NB4 (cell line): ENCODE results near the gene DDX54.

Experiments used
- DNase-seq: peaks from one replicate; pipeline ENCODE4 v3.0.0; 2010; ENCODE audit warnings: low read depth
- H3K4me3 ChIP-seq: one replicate; pipeline ENCODE4 v1.5.1; 2011; ENCODE audit warnings: mild to moderate bottlenecking, low read depth, low read length, moderate library complexity
- MYC ChIP-seq: IDR thresholded peaks from 2 replicates; pipeline ENCODE4 v1.6.1; 2011; ENCODE audit warnings: low read depth, low read length
- POLR2A ChIP-seq: IDR thresholded peaks from 2 replicates; pipeline ENCODE4 v1.6.1; 2011; ENCODE audit warnings: mild to moderate bottlenecking; ENCODE audit not compliant: insufficient read length; ENCODE audit errors: extremely low read depth
- TF ChIP-seq, protein P1 (sequence below): IDR thresholded peaks from 2 replicates; pipeline ENCODE4 v1.6.1; 2011; ENCODE audit warnings: low read depth, low read length
- TF ChIP-seq, protein P2 (sequence below): IDR thresholded peaks from one replicate; pipeline ENCODE4 v1.5.1; 2012; ENCODE audit warnings: low read depth, low read length

Gene DDX54

DNA sequence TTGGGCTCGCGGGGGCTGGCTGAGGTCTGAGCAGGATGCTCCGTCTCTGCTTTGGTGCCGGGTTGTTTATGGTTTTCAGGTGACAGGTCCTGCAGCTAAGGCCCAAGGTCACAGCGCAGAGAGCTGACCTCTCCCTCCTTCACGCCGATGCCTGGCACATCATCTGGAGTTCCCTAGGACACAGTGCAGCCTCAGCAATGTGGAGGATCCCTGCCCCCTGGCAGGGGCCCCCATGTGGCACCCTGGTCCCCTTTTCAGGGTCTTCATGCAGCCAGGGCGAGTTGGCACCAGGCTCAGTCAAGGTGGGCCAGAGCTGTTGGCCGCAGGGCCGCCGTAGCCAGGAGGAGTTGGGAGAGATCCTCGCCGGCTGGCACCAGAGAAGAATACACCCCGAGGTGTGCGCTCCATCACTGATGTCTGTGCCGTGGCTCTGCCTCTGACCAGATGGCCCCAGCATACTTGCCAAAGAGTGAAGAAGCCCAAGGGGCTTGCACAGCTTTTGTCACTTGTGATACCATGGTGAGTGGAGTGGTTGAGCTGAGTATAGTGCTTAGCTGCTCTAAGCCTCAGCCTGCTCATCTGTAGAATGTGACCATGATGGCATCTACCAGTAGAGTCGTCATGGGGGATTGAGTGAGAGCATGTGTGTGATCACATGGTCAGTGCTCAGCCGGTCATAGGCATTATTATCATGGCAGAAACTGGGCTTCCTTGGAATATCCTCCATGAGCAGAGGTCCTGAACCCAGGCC is 47.0 kb upstream of the DDX54 start:
- TF ChIP-seq, protein P1, sequence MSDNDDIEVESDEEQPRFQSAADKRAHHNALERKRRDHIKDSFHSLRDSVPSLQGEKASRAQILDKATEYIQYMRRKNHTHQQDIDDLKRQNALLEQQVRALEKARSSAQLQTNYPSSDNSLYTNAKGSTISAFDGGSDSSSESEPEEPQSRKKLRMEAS = no peak
- TF ChIP-seq POLR2A = no peak
- TF ChIP-seq MYC = no peak
- TF ChIP-seq, protein P2, sequence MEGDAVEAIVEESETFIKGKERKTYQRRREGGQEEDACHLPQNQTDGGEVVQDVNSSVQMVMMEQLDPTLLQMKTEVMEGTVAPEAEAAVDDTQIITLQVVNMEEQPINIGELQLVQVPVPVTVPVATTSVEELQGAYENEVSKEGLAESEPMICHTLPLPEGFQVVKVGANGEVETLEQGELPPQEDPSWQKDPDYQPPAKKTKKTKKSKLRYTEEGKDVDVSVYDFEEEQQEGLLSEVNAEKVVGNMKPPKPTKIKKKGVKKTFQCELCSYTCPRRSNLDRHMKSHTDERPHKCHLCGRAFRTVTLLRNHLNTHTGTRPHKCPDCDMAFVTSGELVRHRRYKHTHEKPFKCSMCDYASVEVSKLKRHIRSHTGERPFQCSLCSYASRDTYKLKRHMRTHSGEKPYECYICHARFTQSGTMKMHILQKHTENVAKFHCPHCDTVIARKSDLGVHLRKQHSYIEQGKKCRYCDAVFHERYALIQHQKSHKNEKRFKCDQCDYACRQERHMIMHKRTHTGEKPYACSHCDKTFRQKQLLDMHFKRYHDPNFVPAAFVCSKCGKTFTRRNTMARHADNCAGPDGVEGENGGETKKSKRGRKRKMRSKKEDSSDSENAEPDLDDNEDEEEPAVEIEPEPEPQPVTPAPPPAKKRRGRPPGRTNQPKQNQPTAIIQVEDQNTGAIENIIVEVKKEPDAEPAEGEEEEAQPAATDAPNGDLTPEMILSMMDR = no peak
- DNase-seq = no peak
- no peak overlapping the region for H3K4me3 ChIP-seq

DNA sequence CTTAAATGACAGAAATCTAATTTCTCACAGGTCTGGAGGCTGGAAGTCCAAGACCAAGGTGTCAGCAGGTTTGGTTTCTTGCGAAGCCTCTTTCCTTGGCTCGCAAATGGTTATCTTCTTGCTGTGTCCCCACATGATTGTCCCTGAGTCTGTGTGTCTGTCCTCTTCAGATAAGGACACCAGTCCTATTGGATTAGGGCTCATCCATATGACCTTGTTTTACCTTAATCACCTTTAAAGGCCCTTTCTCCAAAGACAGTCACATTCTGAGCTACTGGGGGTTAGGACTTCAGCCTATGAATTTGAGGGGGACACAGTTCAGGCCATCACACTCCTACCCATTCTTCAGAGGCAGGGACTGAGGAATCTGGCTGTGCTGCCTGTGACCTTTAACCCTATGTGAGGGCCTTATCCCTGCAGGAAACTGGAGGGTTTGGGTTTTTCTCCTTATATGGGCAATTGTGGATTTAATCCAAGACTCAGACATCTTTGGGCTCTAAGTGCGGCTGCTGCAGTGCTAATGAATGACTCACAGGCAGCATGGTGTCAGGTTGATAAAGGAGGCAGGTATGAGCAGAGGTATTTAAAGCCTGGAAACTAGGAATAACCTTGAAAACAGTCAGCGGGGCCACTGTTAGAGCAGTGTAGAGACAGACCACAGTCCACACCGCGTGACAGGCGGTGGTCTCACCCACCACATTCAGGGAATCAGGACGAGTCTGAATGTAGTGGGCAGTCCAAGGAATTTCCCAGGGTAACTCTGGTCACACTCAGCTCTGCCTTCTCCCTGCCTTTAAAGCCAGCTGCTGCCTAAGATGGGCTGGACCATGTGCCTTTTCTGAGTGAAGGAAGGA is 46.2 kb upstream of the DDX54 start:
- DNase-seq = no peak
- TF ChIP-seq, protein P1 = no peak
- TF ChIP-seq, protein P2 = no peak
- TF ChIP-seq MYC = no peak
- TF ChIP-seq POLR2A = no peak
- no peak overlapping the region for H3K4me3 ChIP-seq

DNA sequence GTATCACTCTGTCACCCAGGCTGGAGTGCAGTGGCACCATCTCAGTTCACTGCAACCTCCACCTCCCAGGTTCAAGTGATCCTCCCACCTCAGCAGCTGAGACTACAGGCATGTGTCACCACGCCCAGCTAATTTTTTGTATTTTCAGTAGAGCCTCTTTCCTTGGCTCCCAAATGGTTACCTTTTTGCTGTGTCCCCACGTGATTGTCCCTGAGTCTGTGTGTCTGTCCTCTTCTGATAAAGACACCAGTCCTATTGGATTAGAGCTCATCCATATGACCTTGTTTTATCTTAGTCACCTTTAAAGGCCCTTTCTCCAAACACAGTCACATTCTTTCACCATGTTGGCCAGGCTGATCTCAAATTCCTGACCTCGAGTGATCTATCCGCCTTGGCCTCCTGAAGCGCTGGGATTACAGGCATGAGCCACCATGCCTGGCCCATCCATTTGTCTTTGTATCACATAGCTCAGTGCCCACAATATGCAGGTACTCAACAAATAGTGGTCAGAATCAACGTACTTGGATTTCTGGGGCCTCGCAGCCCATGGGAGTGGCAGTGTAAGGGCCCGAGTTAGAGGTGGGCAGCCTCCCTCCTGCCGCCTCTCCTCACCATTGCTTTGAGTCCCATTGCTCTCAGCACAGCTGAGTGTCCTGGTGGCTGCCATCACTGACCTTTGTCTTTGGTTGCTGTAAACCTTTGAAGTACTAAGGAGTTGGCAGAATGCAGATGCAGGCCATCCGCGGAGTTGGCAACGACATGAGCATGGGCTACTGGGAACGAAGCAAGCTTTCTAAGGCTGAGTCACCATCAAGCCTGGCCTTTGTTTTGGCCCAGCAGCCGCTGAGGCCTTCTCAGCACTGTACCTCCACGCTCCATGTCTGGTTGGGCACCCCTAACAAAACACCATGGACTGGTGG is 45.3 kb upstream of the DDX54 start:
- TF ChIP-seq, protein P2 = no peak
- TF ChIP-seq POLR2A = no peak
- TF ChIP-seq MYC = no peak
- TF ChIP-seq, protein P1 = no peak
- DNase-seq = no peak
- no peak overlapping the region for H3K4me3 ChIP-seq

DNA sequence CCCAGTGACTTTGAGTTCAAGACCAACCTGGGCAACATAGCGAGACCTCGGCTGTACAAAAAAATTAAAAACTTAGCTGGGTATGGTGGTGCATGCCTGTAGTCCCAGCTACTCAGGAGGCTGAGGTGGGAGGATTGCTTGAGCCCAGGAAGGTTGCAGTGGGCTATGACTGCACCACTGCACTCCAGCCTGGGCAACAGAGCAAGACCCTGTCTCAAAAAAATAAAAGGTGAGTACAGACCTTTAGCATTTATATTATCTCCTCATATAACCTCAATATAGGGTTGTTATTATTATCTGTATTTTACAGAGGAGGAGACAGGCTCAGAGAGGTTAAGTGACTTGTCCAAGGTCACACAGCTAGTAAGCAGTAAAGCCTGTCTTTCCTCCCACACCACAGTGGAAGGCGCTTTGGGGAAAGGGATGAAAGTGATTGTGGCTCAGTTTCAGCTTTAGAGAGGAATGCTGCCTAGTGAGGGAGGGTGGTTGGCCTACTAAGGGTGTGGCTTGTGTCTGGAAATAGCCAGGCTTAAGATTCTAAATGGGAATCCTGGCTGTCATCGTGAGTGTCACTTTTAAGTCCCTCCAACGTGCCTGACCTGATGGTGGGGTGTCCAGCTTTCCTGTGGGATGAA is 43.2 kb upstream of the DDX54 start:
- DNase-seq = no peak
- no peak overlapping the region for H3K4me3 ChIP-seq
- TF ChIP-seq, protein P1 = no peak
- TF ChIP-seq POLR2A (no peak), MYC (no peak)
- TF ChIP-seq, protein P2 = no peak
